WERI-Rb-1 (cell line): Measurements from ENCODE around the gene PEPD.

Experiments used
- DNase-seq: peaks from one replicate; pipeline ENCODE4 v3.0.0-alpha.2; 2020
- H3K27ac ChIP-seq: fragments of 250-450 bp; sonication (Bioruptor Pico); 2 replicates; pipeline ENCODE4 v1.5.1; 2020; ENCODE audit warnings: mild to moderate bottlenecking, moderate library complexity
- H3K27me3 ChIP-seq: fragments of 250-450 bp; sonication (Bioruptor Pico); 2 replicates; pipeline ENCODE4 v1.5.1; 2021; ENCODE audit warnings: mild to moderate bottlenecking, low read depth, moderate library complexity; ENCODE audit not compliant: insufficient read depth, severe bottlenecking
- H3K36me3 ChIP-seq: fragments of 250-450 bp; sonication (Bioruptor Pico); 2 replicates; pipeline ENCODE4 v1.5.1; 2020; ENCODE audit warnings: mild to moderate bottlenecking, moderate library complexity
- H3K4me3 ChIP-seq: 2 replicates; pipeline ENCODE4 v1.5.1; 2011; ENCODE audit warnings: low read depth, mild to moderate bottlenecking, control low read depth, low read length
- H3K9me3 ChIP-seq: fragments of 250-450 bp; sonication (Bioruptor Pico); 2 replicates; pipeline ENCODE4 v1.5.1; 2021; ENCODE audit warnings: mild to moderate bottlenecking, moderate library complexity; ENCODE audit not compliant: severe bottlenecking
- CTCF ChIP-seq: IDR thresholded peaks from 2 replicates; pipeline ENCODE4 v1.5.1; 2011; ENCODE audit warnings: low read depth, mild to moderate bottlenecking, control low read depth, inconsistent platforms, low read length

The PEPD gene

GRCh38 chr19:33465371-33465770, 56.2 kb downstream of the PEPD start:
- Histone ChIP-seq H3K27ac (no peak overlapping the region), H3K27me3 (no peaks in the 10 kb centered on the region), H3K36me3 (peaks cover 4% of the 10 kb centered on the region; the same call in 1 of the 2 replicates), H3K9me3 (no peaks in the 10 kb centered on the region), H3K4me3 (no peak overlapping the region)
- no peak for DNase-seq
- TF ChIP-seq CTCF = no peak

GRCh38 chr19:33464733-33465115, 56.9 kb downstream of the PEPD start:
- no peaks in the 10 kb centered on the region for H3K27me3 ChIP-seq
- H3K36me3 ChIP-seq = peaks cover 4% of the 10 kb centered on the region; the same call in 1 of the 2 replicates
- no peak overlapping the region for H3K27ac ChIP-seq
- H3K4me3 ChIP-seq = no peak overlapping the region
- no peak for DNase-seq
- no peaks in the 10 kb centered on the region for H3K9me3 ChIP-seq
- TF ChIP-seq CTCF = no peak

- no peak for DNase-seq
- Histone ChIP-seq H3K9me3 (no peaks in the 10 kb centered on the region), H3K27me3 (no peaks in the 10 kb centered on the region), H3K4me3 (no peak overlapping the region), H3K27ac (no peak overlapping the region), H3K36me3 (peaks cover 4% of the 10 kb centered on the region; the same call in 1 of the 2 replicates)
- TF ChIP-seq CTCF = no peak
Observed at GRCh38 chr19:33464010-33464732, 57.4 kb downstream of the PEPD start.

GRCh38 chr19:33463199-33463598, 58.4 kb downstream of the PEPD start:
- Histone ChIP-seq H3K27me3 (no peaks in the 10 kb centered on the region), H3K36me3 (peaks cover 4% of the 10 kb centered on the region; the same call in 1 of the 2 replicates), H3K4me3 (no peak overlapping the region), H3K27ac (no peak overlapping the region), H3K9me3 (no peaks in the 10 kb centered on the region)
- no peak for TF ChIP-seq CTCF
- DNase-seq = no peak

- Histone ChIP-seq H3K4me3 (no peak overlapping the region), H3K9me3 (no peaks in the 10 kb centered on the region), H3K27ac (no peak overlapping the region), H3K27me3 (no peaks in the 10 kb centered on the region), H3K36me3 (peaks cover 4% of the 10 kb centered on the region; the same call in 1 of the 2 replicates)
- DNase-seq = no peak
- TF ChIP-seq CTCF = no peak
Observed at GRCh38 chr19:33462112-33462791, 59.3 kb downstream of the PEPD start.
